Panc1 (cell line): ENCODE data around the gene KREMEN2.
"Not testable (repeated sequence)": the region's sequence is repeated elsewhere in the genome, so short reads cannot be mapped to it uniquely, and the experiment has no call there.

Experiments
- POLR2AphosphoS5 ChIP-seq: IDR thresholded peaks from 2 replicates; pipeline ENCODE4 v1.6.1; 2012; ENCODE audit warnings: mild to moderate bottlenecking, low read depth, low read length, moderate library complexity
- SIN3A ChIP-seq: IDR thresholded peaks from 2 replicates; pipeline ENCODE4 v1.6.1; 2012; ENCODE audit warnings: low read depth, mild to moderate bottlenecking, low read length, moderate library complexity, borderline replicate concordance; ENCODE audit not compliant: insufficient read depth
- TCF7L2 ChIP-seq: IDR thresholded peaks from 2 replicates; pipeline ENCODE4 v1.6.1; 2011; ENCODE audit warnings: mild to moderate bottlenecking, low read depth, low read length, inconsistent platforms
- TF ChIP-seq, protein P1 (sequence below): fragments of 450-650 bp; IDR thresholded peaks from 2 replicates; pipeline ENCODE4 v1.5.1; 2017; ENCODE audit warnings: mild to moderate bottlenecking

DNA sequence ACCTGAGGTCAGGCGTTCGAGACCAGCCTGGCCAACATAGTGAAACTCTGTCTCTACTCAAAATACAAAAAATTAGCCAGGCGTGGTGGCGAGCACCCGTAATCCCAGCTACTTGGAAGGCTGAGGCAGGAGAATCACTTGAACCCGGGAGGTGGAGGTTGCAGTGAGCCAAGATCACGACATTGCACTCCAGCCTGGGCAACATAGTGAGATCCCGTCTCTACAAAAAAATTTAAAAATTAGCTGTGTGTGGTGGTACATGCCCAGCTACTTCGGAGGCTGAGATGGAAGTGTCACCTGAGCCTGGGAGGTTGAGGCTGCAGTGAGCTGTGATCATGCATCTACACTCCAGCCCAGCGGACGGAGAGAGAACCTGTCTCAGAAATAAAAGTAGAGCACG is 20.4 kb upstream of the KREMEN2 start:
- not testable (repeated sequence) for TF ChIP-seq POLR2AphosphoS5, SIN3A, TCF7L2
- TF ChIP-seq, protein P1, sequence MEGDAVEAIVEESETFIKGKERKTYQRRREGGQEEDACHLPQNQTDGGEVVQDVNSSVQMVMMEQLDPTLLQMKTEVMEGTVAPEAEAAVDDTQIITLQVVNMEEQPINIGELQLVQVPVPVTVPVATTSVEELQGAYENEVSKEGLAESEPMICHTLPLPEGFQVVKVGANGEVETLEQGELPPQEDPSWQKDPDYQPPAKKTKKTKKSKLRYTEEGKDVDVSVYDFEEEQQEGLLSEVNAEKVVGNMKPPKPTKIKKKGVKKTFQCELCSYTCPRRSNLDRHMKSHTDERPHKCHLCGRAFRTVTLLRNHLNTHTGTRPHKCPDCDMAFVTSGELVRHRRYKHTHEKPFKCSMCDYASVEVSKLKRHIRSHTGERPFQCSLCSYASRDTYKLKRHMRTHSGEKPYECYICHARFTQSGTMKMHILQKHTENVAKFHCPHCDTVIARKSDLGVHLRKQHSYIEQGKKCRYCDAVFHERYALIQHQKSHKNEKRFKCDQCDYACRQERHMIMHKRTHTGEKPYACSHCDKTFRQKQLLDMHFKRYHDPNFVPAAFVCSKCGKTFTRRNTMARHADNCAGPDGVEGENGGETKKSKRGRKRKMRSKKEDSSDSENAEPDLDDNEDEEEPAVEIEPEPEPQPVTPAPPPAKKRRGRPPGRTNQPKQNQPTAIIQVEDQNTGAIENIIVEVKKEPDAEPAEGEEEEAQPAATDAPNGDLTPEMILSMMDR = not testable (repeated sequence)
